Glomerular visceral epithelial cell (primary cell): ENCODE data around the gene RUNX3.
A peak's percentile ranks its signal among the peaks of the same experiment; 100 is the strongest.

Source experiments
- DNase-seq: peaks from one replicate; pipeline ENCODE4 v3.0.0-alpha.2; 2016; ENCODE audit errors: extremely low spot score

Gene RUNX3

GRCh38 chr1:24963099-24963872, 33.2 kb upstream of the RUNX3 start:
- no peak for DNase-seq

- DNase-seq, result no peak
Observed at GRCh38 chr1:24961961-24962861, 32.1 kb upstream of the RUNX3 start.

DNA sequence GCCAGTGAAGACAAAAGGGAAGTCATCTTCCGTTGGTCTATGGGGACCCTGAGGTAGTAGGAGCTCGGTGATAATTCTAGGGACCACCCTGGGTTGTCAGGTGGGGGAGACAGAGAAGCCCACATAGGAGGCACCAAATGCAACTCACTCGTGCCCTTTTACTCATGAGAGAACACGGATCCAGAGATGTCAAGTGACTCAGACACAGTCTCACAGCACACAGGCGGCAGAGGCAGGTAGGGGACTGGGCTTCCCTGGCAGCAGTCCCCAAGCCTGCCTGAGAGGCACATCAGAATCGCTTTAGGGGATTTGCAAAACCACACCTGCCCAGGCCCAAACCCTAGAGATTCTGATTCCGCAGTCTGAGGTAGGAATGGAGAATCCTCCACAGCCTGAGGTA, 31.3 kb upstream of the RUNX3 start:
- DNase-seq, result no peak

DNA sequence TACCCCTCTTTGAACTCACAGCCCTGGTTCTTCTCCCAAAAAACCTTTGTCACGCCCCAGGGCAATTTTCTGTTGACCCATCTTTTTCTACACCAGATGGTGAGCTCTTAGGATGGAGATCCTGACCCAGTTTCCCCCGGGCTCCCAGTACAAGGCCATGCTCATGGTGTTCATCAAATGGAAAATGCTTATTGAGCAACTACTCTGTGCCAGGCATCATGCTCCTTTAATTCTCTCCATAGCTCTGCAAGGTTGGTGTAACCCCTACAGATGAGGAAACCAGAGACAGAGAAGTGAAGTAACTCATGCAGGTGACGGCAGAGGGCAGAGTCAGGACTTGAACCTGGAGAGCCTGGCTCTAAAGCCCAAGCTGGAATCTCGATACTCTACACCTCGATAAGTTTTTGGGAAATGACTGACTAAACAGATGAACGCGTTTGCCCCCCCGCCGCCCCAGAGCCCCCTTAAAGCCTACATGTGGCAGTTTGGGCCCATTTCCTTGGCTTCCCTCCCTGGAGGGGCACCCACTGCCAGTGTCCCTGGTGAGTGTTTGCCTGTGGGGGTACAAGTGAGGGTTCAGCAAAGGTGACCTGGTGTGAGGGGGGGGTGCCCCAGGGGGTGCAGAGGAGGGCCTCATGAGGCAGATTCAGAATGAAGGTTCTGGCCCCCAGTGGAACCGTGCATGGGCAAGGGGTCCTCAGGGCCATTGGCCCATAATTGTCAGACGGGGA, 30.2 kb upstream of the RUNX3 start:
- no peak for DNase-seq

- no peak for DNase-seq
Observed at GRCh38 chr1:24959623-24959975, 29.5 kb upstream of the RUNX3 start.

DNA sequence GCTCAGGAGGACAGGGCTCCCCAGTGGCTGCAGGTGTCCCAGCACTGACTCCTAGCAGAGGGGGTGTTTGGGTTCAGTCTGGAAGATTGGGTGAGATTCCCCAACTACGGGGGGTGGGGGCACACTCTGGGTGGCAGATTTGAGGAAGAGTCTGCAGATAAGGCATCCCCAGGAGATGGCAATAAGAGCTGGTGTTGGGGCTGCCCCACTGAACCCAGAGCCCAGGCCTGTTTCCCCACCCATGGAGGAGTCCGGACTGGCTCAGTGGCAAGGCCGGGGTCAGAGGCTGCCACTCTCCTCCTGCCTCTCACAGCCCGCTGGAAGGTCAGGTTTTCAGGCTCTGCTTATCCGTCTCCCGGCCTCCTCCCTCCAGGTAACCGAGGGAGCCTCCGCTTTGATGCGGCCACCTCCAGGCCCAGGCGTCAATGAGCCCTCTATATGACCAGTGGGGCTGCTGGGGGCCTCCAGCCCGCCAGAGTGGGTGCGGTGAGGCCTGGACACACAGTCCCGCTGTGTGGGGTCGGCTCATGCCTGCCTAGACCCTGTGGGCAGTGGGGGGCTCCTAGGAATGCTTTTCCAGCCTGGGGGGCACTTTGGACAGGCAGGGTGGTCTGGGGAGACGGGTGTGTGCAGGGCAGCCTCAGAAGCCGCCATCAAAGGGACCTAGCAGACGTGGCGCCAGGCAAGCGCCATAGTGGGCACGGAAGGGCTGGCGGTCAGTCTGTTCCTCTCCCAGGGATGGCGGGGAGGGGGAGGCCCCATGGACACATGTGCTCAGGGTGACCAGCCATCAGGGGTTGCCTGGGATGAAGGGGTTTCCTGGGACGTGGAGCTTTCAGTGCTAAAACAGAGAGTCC, 28.9 kb upstream of the RUNX3 start:
- DNase-seq, result no peak

DNA sequence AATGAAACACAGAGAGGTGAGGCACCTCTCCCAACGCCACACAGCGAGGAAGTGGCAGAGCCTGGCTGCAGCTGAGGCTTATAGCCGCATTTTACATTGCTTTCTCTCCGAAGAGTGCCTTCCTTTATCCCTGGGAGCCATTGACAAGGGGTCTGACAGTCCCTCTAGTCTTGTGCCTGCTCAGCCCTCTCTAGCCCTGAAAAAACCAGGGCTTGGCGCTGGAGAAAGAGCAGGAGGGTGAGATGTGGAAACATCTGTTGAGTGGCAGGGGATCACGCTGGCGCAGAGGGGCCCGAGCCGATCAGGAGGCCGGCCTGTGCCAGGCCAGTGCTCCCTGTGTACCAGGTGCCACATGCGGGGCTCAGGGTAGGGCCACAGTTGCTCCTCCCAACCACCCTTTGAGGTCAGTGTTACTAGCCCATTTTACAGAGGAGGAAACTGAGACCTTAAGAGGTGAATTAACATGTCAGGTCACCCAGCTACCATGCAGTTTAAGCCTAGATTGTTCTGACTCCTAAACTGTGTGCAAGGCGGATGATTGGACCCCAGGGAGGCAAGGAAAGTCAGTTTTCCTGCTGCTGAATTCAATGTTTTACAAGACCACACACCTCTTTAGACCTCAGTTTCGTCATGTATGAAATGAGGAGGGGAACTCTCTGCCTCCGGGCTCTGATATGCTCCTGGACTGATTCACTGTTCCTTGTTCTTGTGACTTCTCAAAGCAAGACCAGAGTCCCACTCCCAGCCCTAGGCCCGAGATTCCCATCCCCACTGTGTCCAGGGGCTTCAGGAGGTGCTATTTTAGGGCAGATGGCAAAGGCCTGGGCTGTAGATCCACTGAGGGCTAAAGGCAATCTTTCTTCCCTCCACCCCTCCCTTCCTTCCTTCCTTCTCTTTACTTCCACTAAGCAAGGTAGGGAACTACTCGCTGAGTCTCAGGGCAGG, 28.0 kb upstream of the RUNX3 start:
- DNase-seq, result no peak

DNA sequence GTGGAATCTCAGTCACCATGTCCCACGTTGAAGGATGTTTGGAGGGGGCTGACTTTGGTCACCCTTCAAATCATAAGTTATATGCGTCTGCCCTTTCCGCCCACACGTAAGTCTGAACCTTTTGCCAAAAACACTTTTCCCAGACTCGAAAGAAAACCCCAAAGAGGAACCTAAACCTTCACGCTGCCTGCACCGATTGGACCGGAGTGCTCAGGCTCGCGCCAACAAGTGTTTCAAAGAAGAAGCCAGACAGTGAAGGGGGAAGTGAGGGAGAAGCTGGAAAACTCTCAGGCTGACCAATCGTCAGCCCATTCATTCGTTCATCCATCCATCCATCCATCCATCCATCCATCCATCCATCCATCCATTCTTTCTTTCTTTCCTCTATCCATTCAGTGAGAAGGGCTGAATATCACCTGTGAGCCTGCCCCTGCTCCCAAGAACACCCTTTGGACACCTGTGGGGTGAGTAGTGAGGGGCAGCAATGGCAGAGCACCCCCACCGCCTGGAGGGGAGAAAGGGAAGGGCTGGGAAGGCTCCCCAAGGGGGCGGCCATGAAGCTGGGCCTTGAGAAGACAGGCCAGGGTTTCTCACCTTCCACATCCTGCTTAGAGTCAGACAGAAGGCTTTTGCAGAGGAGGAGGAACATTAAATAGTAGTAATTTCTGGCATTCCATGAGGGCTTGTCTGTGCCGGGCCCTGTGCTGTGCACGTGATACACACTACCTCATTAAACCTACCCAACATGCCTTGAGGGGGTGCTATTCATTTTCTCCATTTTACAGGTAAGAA, 27.1 kb upstream of the RUNX3 start:
- DNase-seq, result no peak

- DNase-seq, result no peak
Observed at GRCh38 chr1:24955779-24956365, 25.8 kb upstream of the RUNX3 start.

- peak; percentile 67 for DNase-seq
Observed at GRCh38 chr1:24955161-24955560, 25.1 kb upstream of the RUNX3 start.

DNA sequence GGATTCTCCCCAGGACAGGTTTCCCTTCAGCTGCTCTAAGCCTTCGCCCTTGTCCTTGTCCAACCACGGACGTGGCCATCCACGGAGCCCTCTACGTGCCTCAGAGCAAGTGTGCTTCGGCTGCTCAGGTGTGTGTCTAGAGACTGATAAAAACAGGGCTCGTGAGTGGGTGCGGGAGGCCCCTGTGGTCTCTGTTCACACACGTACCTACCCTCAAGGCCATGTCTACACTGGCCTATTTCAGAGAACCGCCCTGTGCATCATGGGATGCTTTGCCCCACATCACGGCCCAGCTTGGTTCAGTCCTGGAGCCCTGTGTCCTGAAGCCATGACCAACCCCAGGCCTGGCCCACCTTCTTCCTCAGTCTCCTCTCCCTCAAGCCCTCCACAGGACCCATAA, 24.6 kb upstream of the RUNX3 start:
- DNase-seq, result no peak

- no peak for DNase-seq
Observed at GRCh38 chr1:24954022-24954421, 23.9 kb upstream of the RUNX3 start.

DNA sequence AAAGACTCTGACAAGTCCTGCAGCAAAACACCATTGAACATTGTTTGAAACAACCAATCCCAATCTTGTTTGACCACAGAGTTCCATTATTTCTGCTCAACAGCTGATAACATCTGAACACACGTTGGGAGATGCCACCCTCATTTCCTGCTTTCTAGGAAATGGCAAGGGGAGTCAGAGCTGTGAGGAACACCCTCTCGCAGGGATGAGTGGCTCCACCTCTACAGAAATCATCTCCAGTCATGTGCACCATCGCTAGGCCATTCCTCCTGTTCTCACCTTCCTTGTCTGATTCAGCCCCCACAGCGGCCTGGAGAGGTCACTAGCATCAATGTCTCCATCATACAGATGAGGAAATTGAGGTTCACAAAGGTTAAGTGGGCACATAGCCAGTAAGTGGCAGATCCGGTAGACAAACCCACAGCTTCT, 22.4 kb upstream of the RUNX3 start:
- DNase-seq, result peak; percentile 51

- no peak for DNase-seq
Observed at GRCh38 chr1:24951810-24952412, 21.8 kb upstream of the RUNX3 start.

DNA sequence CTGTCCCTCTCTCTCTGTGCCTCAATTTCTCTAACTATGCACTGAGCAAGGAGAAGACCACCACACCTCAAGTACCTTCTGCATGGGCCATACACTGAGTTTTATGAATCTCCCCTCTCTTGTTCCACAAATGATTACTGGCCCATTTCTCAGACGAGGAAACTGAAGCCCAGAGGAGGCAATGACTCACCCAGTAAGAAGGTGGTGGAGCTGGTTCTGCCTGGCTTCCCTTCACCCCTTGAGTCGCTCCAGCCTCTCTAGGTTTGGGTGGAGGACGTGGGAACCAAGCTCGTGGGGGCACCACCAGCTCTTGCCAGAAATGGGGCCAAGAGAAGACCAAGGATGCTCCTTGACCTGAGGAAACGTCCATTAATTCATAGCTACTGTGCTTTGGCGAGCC, 21.3 kb upstream of the RUNX3 start:
- no peak for DNase-seq

DNA sequence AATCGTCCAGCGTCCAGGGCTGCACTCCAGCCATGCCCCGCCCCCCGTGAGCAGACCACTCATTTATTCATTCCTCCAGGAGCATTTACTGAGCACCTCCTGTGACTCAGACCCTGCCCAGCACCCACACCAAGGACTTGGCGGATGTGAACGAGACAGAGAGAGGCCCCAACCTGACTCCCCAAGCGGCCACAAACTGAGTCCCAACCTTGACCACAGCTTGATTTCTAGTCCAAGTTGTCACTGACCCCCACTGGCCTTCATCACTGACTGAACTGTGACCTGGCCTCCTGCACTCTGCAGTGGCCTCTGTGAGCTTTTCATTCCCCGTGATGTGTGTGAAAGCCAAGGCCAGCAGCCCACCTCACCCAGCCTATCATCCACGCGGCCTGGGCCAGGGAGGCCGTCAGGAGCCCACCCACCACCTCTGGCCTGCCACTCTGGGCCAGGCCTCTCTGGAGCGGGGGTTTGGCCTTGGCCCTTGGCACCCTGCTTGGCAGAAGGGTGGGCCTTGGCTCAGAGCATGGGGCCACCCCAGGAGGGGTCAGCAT, 19.3 kb upstream of the RUNX3 start:
- peak; percentile 95 for DNase-seq

GRCh38 chr1:24948079-24948827, 18.2 kb upstream of the RUNX3 start:
- DNase-seq, result no peak
